ENCODE measurements around the gene IGSF9. TPM values are rescaled to one million over a fixed set of nuclear protein-coding genes. Genes with fewer than 3 reads are reported as not detected.

The IGSF9 gene
- total RNA-seq, 5 donors from 2014 or later (not counting 1 experiment from before 2014, with no cell fraction given): 0.06 to 0.16 (median 0.12) TPM; not detected in 2

DNA sequence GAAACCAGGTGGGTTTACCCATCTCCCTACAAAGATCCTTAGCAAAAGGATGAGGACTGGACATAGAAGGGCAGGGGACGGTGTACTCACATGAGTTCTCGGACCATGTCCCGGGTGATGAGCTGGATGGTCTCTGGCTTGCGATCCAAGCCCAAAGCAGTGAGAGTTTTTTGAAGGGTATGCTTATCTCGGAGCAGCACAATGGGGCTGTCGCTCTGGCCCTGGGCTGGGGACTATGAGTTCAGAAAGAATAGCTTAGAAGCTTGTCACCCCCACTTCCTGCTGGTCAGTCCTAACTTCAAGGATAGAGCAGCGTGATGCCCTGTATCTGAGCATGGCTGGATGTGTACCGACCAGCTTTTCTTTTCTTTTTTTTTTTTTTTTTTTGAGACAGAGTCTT, 55.0 kb downstream of the IGSF9 start:
- no peaks in the 10 kb centered on the region for H3K9me3 Mint-ChIP-seq
- POLR2A ChIA-PET: interaction anchor here (0.5 to 0.7 kb wide), 2 partner anchors 32 to 34 kb away, joined by 3 to 6 read pairs; no protein-coding TSS in a partner anchor

DNA sequence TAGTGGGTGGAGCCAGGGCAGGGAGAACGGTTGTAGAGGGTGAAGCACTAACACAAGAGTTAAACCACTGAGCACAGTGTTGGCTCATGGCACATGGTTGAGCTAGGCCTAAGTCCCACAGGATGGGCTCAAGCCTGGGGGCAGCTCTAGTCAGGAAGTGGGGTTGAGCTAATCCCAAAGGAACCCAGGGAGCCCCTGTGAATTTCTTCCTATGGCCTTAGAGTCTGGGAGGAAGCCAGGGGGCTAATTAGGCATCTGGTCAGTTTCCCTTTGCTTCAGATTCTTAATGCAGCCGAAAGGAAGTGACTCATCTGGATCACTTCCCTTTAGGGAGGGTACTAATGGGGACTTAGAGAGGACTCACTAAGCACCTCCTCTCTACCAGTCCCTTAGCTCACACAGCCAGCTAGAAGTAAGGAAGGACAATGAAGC, 55.6 kb downstream of the IGSF9 start:
- Histone ChIP-seq H3K36me3 (ENCODE audit: control insufficient read depth in 2 of 2, extremely low read depth in 1 of 2, insufficient read depth in 1 of 2, low read length in 1 of 2) (no peaks in the 10 kb centered on the region), H3K9me3 (no peaks in the 10 kb centered on the region), H3K27me3 (replicated peaks in 1 of 2; ENCODE audit: control insufficient read depth in 2 of 2, extremely low read depth in 1 of 2, insufficient read depth in 2 of 2, low read length in 1 of 2) (no peaks in the 10 kb centered on the region), H3K27ac (ENCODE audit: low read length) (no peak overlapping the region), H3K4me3 (ENCODE audit: control insufficient read depth in 1 of 2, extremely low read depth in 1 of 2, low read length in 1 of 2) (no peak overlapping the region), H3K4me1 (ENCODE audit: control insufficient read depth in 1 of 2, extremely low read depth in 1 of 2, insufficient read depth in 2 of 2, low read length in 2 of 2) (peaks cover 0 to 21% of the 10 kb centered on the region in 2 experiments)
- peaks cover 5 to 21% (median 17%) of the 10 kb centered on the region in 3 donors for H3K4me1 Mint-ChIP-seq
- H3K27me3 Mint-ChIP-seq: no peaks in the 10 kb centered on the region
- no CpG with 5 or more reads among the region's 2 CpGs for WGBS (ENCODE audit: insufficient coverage)
- H3K4me3 Mint-ChIP-seq: no peak overlapping the region
- no peak overlapping the region for H3K27ac Mint-ChIP-seq
- DNase-seq: no peak
- POLR2A ChIA-PET: interaction anchor here (0.5 to 0.7 kb wide), 3 partner anchors 33 to 70 kb away, joined by 3 to 6 read pairs (median 3); no protein-coding TSS in a partner anchor
- H3K9me3 Mint-ChIP-seq: no peaks in the 10 kb centered on the region
- H3K36me3 Mint-ChIP-seq: no peaks in the 10 kb centered on the region
- CTCF ChIA-PET: interaction anchor here (0.5 to 5.6 kb wide), 11 partner anchors 17 to 353 kb away, joined by 3 to 75 read pairs (median 5); partner anchors contain the start of genes DUSP23 (in 1 of the 2) and FCRL6 (in 1 of the 2)
- no peak for ATAC-seq (replicated peaks in 1 of 4)

More for the DNA sequence above, 55.0 kb downstream of the IGSF9 start:
- no peak overlapping the region for H3K27ac Mint-ChIP-seq
- H3K27ac ChIP-seq (ENCODE audit: low read length): no peak overlapping the region
- no peaks in the 10 kb centered on the region for H3K36me3 Mint-ChIP-seq
- no peaks in the 10 kb centered on the region for H3K9me3 ChIP-seq
- CTCF ChIA-PET: interaction anchor here (0.5 to 5.6 kb wide), 12 partner anchors 12 to 123 kb away, joined by 3 to 75 read pairs (median 4); partner anchors contain the start of genes FCRL6 (in 2 of the 2) and DUSP23 (in 1 of the 2)
- WGBS (ENCODE audit: insufficient coverage): 97% methylated on average over 5 of the region's 8 CpGs
- ATAC-seq (replicated peaks in 1 of 4): no peak
- H3K4me1 ChIP-seq (ENCODE audit: control insufficient read depth in 1 of 2, extremely low read depth in 1 of 2, insufficient read depth in 2 of 2, low read length in 2 of 2): peaks cover 0 to 21% of the 10 kb centered on the region in 2 experiments
- H3K27me3 ChIP-seq (replicated peaks in 1 of 2; ENCODE audit: control insufficient read depth in 2 of 2, extremely low read depth in 1 of 2, insufficient read depth in 2 of 2, low read length in 1 of 2): no peaks in the 10 kb centered on the region
- no peak overlapping the region for H3K4me3 ChIP-seq (ENCODE audit: control insufficient read depth in 1 of 2, extremely low read depth in 1 of 2, low read length in 1 of 2)
- peaks cover 5 to 21% (median 17%) of the 10 kb centered on the region in 3 donors for H3K4me1 Mint-ChIP-seq
- H3K36me3 ChIP-seq (ENCODE audit: control insufficient read depth in 2 of 2, extremely low read depth in 1 of 2, insufficient read depth in 1 of 2, low read length in 1 of 2): no peaks in the 10 kb centered on the region
- no peaks in the 10 kb centered on the region for H3K27me3 Mint-ChIP-seq
- H3K4me3 Mint-ChIP-seq: no peak overlapping the region
- no peak for DNase-seq

DNA sequence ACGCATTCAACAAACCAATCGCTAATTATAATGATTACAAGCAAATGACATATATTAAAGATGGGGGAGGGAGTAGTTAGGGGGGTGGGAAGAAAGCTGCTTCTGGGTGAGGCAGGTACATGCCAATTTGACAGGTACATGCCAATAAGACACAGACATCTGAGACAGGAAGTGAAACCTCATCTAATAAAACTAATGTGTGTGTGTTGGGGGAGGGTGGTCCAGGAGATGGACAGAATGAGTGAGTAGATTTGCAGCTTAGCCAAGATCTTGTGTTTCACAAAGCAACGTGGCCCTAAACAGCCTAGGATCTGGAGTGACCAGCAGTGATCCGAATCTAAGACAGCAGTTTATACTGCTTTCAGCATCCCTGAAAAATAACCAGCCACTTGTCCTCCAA, 56.2 kb downstream of the IGSF9 start:
- Histone ChIP-seq H3K27me3 (replicated peaks in 1 of 2; ENCODE audit: control insufficient read depth in 2 of 2, extremely low read depth in 1 of 2, insufficient read depth in 2 of 2, low read length in 1 of 2) (no peaks in the 10 kb centered on the region), H3K4me1 (ENCODE audit: control insufficient read depth in 1 of 2, extremely low read depth in 1 of 2, insufficient read depth in 2 of 2, low read length in 2 of 2) (peaks cover 0 to 21% of the 10 kb centered on the region in 2 experiments), H3K9me3 (no peaks in the 10 kb centered on the region), H3K4me3 (ENCODE audit: control insufficient read depth in 1 of 2, extremely low read depth in 1 of 2, low read length in 1 of 2) (no peak overlapping the region), H3K27ac (ENCODE audit: low read length) (no peak overlapping the region), H3K36me3 (ENCODE audit: control insufficient read depth in 2 of 2, extremely low read depth in 1 of 2, insufficient read depth in 1 of 2, low read length in 1 of 2) (no peaks in the 10 kb centered on the region)
- DNase-seq: no peak
- no peak overlapping the region for H3K4me3 Mint-ChIP-seq
- ChIA-PET CTCF (interaction anchor here (0.6 to 5.6 kb wide), 10 partner anchors 16 to 352 kb away, joined by 3 to 75 read pairs (median 4); partner anchors contain the start of gene DUSP23 (in 1 of the 2)), POLR2A (no interaction called here)
- H3K27me3 Mint-ChIP-seq: no peaks in the 10 kb centered on the region
- WGBS (ENCODE audit: insufficient coverage): 100% methylated on average over 2 of the region's 4 CpGs
- no peaks in the 10 kb centered on the region for H3K36me3 Mint-ChIP-seq
- peaks cover 5 to 21% (median 17%) of the 10 kb centered on the region in 3 donors for H3K4me1 Mint-ChIP-seq
- no peaks in the 10 kb centered on the region for H3K9me3 Mint-ChIP-seq
- no peak for ATAC-seq (replicated peaks in 1 of 4)
- H3K27ac Mint-ChIP-seq: no peak overlapping the region

DNA sequence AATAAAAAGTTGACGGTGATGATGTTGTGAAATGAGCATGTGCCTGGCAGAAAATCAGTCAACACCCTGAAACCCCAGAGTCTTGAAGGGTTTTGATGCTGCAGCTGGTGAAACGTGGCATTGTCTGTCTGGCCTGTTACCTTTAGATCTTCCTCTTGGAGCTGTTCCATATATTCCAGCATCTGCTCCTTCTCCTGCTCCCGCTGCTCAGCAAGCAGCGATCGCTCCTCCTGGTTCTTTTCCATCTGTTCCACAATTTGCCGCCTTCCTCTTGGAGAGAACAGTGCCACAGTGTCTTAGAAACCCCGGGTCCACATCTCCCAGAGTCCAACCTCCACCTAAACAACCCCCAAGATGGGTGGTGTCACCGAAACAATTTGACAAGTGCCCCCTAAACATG, 61.1 kb downstream of the IGSF9 start:
- ChIA-PET POLR2A (no interaction called here), CTCF (interaction anchor here in 1 of 2 donors (0.5 kb wide), 1 partner anchor 27 kb away, joined by 3 read pairs; no protein-coding TSS in a partner anchor)
- Mint-ChIP-seq H3K36me3 (no peaks in the 10 kb centered on the region), H3K9me3 (no peaks in the 10 kb centered on the region), H3K27me3 (no peaks in the 10 kb centered on the region), H3K4me1 (peaks cover 0 to 4% (median 3%) of the 10 kb centered on the region in 3 donors), H3K4me3 (no peak overlapping the region), H3K27ac (no peak overlapping the region)
- H3K4me3 ChIP-seq (ENCODE audit: control insufficient read depth in 1 of 2, extremely low read depth in 1 of 2, low read length in 1 of 2): no peak overlapping the region
- 93% methylated on average over 7 of the region's 8 CpGs for WGBS (ENCODE audit: insufficient coverage)
- H3K27ac ChIP-seq (ENCODE audit: low read length): no peak overlapping the region
- ATAC-seq (replicated peaks in 1 of 4) (no peak), DNase-seq (no peak)
- H3K36me3 ChIP-seq (ENCODE audit: control insufficient read depth in 2 of 2, extremely low read depth in 1 of 2, insufficient read depth in 1 of 2, low read length in 1 of 2): no peaks in the 10 kb centered on the region
- no peaks in the 10 kb centered on the region for H3K9me3 ChIP-seq
- peaks cover 6 to 8% of the 10 kb centered on the region in 2 experiments for H3K4me1 ChIP-seq (ENCODE audit: control insufficient read depth in 1 of 2, extremely low read depth in 1 of 2, insufficient read depth in 2 of 2, low read length in 2 of 2)
- H3K27me3 ChIP-seq (replicated peaks in 1 of 2; ENCODE audit: control insufficient read depth in 2 of 2, extremely low read depth in 1 of 2, insufficient read depth in 2 of 2, low read length in 1 of 2): no peaks in the 10 kb centered on the region

DNA sequence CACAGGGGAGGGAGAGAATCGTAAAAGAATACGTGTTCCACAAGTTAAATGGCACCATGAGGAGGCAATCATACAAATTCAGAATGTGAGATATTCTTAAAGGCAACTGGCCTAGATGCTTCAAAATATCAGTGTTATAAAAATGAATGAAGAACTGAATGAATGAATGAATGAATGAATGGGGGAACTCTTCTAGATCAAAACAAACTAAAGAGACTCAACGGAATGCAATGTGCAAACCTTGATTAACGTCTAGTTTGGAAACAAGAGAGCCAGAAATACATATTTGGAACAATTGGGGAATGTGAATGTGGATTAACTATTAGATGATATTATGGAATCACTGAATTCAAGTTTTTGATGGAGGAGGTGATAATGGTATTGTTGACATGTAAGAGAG, 62.3 kb downstream of the IGSF9 start:
- H3K4me3 ChIP-seq (ENCODE audit: control insufficient read depth in 1 of 2, extremely low read depth in 1 of 2, low read length in 1 of 2): no peak overlapping the region
- no peaks in the 10 kb centered on the region for H3K27me3 Mint-ChIP-seq
- no peaks in the 10 kb centered on the region for H3K36me3 Mint-ChIP-seq
- no peaks in the 10 kb centered on the region for H3K9me3 Mint-ChIP-seq
- peaks cover 6% of the 10 kb centered on the region in 2 experiments for H3K4me1 ChIP-seq (ENCODE audit: control insufficient read depth in 1 of 2, extremely low read depth in 1 of 2, insufficient read depth in 2 of 2, low read length in 2 of 2)
- ChIA-PET POLR2A (no interaction called here), CTCF (no interaction called here)
- no peak for DNase-seq
- no peak for ATAC-seq (replicated peaks in 1 of 4)
- no peak overlapping the region for H3K27ac Mint-ChIP-seq
- no peaks in the 10 kb centered on the region for H3K27me3 ChIP-seq (replicated peaks in 1 of 2; ENCODE audit: control insufficient read depth in 2 of 2, extremely low read depth in 1 of 2, insufficient read depth in 2 of 2, low read length in 1 of 2)
- WGBS (ENCODE audit: insufficient coverage): no CpG with 5 or more reads among the region's 4 CpGs
- H3K4me1 Mint-ChIP-seq: no peaks in the 10 kb centered on the region
- no peak overlapping the region for H3K27ac ChIP-seq (ENCODE audit: low read length)
- no peak overlapping the region for H3K4me3 Mint-ChIP-seq
- no peaks in the 10 kb centered on the region for H3K36me3 ChIP-seq (ENCODE audit: control insufficient read depth in 2 of 2, extremely low read depth in 1 of 2, insufficient read depth in 1 of 2, low read length in 1 of 2)
- no peaks in the 10 kb centered on the region for H3K9me3 ChIP-seq

DNA sequence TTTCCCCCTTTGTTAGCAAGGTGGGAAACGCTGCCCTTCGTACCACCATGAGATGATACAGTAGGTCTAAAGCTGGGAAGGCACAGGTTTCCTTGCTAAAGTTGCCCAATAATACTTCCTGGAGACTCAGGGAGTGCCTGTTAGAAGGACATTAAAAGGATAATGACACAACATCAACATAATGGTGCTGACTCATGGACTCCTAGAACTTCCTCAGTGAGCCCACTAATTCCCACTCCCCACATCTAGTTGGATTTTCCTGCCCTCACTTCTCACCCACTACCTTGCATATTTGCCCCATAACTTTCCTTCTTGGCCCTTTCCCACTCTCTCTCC, 62.9 kb downstream of the IGSF9 start:
- no peak overlapping the region for H3K27ac Mint-ChIP-seq
- H3K36me3 Mint-ChIP-seq: no peaks in the 10 kb centered on the region
- ChIA-PET POLR2A (no interaction called here), CTCF (no interaction called here)
- H3K27me3 Mint-ChIP-seq: no peaks in the 10 kb centered on the region
- no peak overlapping the region for H3K4me3 Mint-ChIP-seq
- H3K36me3 ChIP-seq (ENCODE audit: control insufficient read depth in 2 of 2, extremely low read depth in 1 of 2, insufficient read depth in 1 of 2, low read length in 1 of 2): no peaks in the 10 kb centered on the region
- H3K4me3 ChIP-seq (ENCODE audit: control insufficient read depth in 1 of 2, extremely low read depth in 1 of 2, low read length in 1 of 2): no peak overlapping the region
- no peak for ATAC-seq (replicated peaks in 1 of 4)
- no peak for DNase-seq
- H3K9me3 ChIP-seq: no peaks in the 10 kb centered on the region
- H3K9me3 Mint-ChIP-seq: no peaks in the 10 kb centered on the region
- no peak overlapping the region for H3K27ac ChIP-seq (ENCODE audit: low read length)
- no peaks in the 10 kb centered on the region for H3K27me3 ChIP-seq (replicated peaks in 1 of 2; ENCODE audit: control insufficient read depth in 2 of 2, extremely low read depth in 1 of 2, insufficient read depth in 2 of 2, low read length in 1 of 2)
- peaks cover 6% of the 10 kb centered on the region in 2 experiments for H3K4me1 ChIP-seq (ENCODE audit: control insufficient read depth in 1 of 2, extremely low read depth in 1 of 2, insufficient read depth in 2 of 2, low read length in 2 of 2)
- WGBS (ENCODE audit: insufficient coverage): no CpG with 5 or more reads among the region's 2 CpGs
- H3K4me1 Mint-ChIP-seq: no peaks in the 10 kb centered on the region
